ENCODE measurements around the gene CMTM7. TPM values are rescaled to one million over a fixed set of nuclear protein-coding genes. Genes with fewer than 3 reads are reported as not detected.

CMTM7 gene
- total RNA-seq, 1 experiment from 2014 or later: 131 TPM

DNA sequence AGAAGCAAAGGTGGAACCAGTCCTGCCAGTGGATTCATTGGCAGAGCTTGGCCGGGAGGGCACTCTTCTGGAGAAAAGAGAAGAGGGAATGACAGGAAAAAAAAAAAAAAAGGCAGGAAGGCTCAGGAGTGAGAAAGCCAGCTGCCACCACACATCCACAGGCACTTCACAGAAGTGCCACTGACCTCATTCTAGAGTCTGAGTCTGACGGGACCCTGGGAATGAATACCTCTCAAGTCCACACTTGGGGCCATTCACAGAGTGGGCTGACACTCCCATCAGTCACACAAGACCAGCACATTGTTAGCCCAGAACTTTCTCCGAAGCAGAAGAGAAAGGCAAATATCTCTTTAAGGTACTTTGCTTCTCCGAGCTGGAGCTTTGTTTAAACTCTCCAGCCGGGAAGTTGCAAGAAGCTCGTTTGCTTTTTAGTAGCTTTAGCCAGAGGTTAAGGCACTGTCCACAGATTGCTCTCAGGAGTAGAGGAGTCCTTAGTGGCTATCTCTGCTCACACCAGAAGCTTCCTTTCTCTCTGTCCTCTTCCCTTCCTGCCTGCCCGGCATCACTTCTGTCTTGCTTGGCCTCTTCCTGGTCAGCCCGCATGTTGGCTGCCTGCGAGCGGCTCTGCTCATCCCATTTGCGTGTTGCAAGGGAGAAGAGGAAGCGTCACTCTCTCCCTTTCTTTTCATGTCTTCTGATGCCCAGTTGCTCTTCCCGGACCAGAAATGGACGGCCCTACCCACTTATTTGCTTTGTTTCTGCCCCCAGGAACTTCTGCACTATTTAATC, 57.2 kb downstream of the CMTM7 start:
- Mint-ChIP-seq H3K4me3 (ENCODE audit: low read depth, unreplicated experiment) (no peak overlapping the region), H3K4me1 (ENCODE audit: low read depth, unreplicated experiment) (peaks cover 33% of the 10 kb centered on the region), H3K27me3 (ENCODE audit: unreplicated experiment) (no peaks in the 10 kb centered on the region), H3K27ac (ENCODE audit: unreplicated experiment) (no peak overlapping the region), H3K9me3 (ENCODE audit: low read depth, unreplicated experiment) (peaks cover 3% of the 10 kb centered on the region), H3K36me3 (ENCODE audit: insufficient read depth, unreplicated experiment) (peaks cover 78% of the 10 kb centered on the region)
- no peak for DNase-seq
- TF ChIP-seq, protein P1, sequence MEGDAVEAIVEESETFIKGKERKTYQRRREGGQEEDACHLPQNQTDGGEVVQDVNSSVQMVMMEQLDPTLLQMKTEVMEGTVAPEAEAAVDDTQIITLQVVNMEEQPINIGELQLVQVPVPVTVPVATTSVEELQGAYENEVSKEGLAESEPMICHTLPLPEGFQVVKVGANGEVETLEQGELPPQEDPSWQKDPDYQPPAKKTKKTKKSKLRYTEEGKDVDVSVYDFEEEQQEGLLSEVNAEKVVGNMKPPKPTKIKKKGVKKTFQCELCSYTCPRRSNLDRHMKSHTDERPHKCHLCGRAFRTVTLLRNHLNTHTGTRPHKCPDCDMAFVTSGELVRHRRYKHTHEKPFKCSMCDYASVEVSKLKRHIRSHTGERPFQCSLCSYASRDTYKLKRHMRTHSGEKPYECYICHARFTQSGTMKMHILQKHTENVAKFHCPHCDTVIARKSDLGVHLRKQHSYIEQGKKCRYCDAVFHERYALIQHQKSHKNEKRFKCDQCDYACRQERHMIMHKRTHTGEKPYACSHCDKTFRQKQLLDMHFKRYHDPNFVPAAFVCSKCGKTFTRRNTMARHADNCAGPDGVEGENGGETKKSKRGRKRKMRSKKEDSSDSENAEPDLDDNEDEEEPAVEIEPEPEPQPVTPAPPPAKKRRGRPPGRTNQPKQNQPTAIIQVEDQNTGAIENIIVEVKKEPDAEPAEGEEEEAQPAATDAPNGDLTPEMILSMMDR (IDR thresholded peaks at IDR 0.05; ENCODE audit: unreplicated experiment): no peak
- intact Hi-C loops (cut with micrococcal nuclease; ENCODE audit: unreplicated experiment): no loop called here
- CTCF ChIA-PET: interaction anchor here (0.7 kb wide), 1 partner anchor 738 kb away, joined by 3 read pairs; no protein-coding TSS in a partner anchor
- no TSS peak for BruUV-seq (replicated peaks)

DNA sequence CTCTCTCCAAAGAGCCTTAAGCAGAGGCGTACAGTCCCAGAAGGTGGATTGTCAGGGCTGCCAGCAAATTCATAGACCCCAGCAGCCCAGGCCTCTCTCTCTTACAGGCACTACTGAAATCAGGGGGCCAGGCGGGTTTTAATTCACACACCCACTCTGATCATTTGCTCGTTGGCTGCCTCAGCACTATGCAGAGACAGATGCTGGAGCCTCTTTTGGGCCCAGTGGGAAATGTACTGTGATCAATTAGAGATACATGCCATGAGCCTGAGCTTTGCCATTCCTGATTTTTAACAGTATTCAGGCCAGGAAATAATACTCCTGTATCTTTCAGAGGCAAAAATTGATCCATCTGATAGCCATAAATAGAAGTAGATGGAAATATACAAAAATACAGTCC, 58.0 kb downstream of the CMTM7 start:
- CTCF ChIA-PET: interaction anchor here (0.7 kb wide), 1 partner anchor 738 kb away, joined by 3 read pairs; no protein-coding TSS in a partner anchor
- H3K4me3 Mint-ChIP-seq (ENCODE audit: low read depth, unreplicated experiment): no peak overlapping the region
- no TSS peak for BruUV-seq (replicated peaks)
- peaks cover 3% of the 10 kb centered on the region for H3K9me3 Mint-ChIP-seq (ENCODE audit: low read depth, unreplicated experiment)
- TF ChIP-seq, protein P1 (IDR thresholded peaks at IDR 0.05; ENCODE audit: unreplicated experiment): no peak
- H3K27me3 Mint-ChIP-seq (ENCODE audit: unreplicated experiment): no peaks in the 10 kb centered on the region
- H3K36me3 Mint-ChIP-seq (ENCODE audit: insufficient read depth, unreplicated experiment): peaks cover 76% of the 10 kb centered on the region
- intact Hi-C loops (cut with micrococcal nuclease; ENCODE audit: unreplicated experiment): no loop called here
- H3K27ac Mint-ChIP-seq (ENCODE audit: unreplicated experiment): no peak overlapping the region
- DNase-seq: no peak
- H3K4me1 Mint-ChIP-seq (ENCODE audit: low read depth, unreplicated experiment): peaks cover 33% of the 10 kb centered on the region

DNA sequence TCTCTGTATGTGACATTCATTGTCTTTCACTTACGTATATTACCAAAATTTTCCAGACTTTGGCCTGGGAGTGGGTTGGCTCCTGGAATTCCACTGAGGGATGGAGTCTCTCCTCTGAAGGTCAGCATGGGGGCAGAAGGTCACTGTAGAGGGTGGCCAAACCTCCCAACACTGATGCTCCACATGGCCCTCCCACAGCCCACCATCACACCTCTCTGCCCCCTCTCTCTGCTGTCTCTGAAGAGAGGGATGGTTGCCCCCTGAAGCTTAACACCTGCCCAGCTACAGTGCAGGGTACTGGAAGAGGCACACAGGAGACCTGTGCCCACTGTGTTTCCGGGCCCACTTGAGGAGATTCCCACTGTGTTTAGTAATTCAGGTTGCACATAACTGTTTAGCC, 58.8 kb downstream of the CMTM7 start:
- intact Hi-C loops (cut with micrococcal nuclease; ENCODE audit: unreplicated experiment): no loop called here
- DNase-seq: no peak
- H3K4me3 Mint-ChIP-seq (ENCODE audit: low read depth, unreplicated experiment): no peak overlapping the region
- CTCF ChIA-PET: no interaction called here
- peaks cover 3% of the 10 kb centered on the region for H3K9me3 Mint-ChIP-seq (ENCODE audit: low read depth, unreplicated experiment)
- no peaks in the 10 kb centered on the region for H3K27me3 Mint-ChIP-seq (ENCODE audit: unreplicated experiment)
- H3K4me1 Mint-ChIP-seq (ENCODE audit: low read depth, unreplicated experiment): peaks cover 33% of the 10 kb centered on the region
- BruUV-seq (replicated peaks): no TSS peak
- peak overlapping the region; percentile 42 for H3K27ac Mint-ChIP-seq (ENCODE audit: unreplicated experiment)
- TF ChIP-seq, protein P1 (IDR thresholded peaks at IDR 0.05; ENCODE audit: unreplicated experiment): no peak
- peaks cover 79% of the 10 kb centered on the region for H3K36me3 Mint-ChIP-seq (ENCODE audit: insufficient read depth, unreplicated experiment)

DNA sequence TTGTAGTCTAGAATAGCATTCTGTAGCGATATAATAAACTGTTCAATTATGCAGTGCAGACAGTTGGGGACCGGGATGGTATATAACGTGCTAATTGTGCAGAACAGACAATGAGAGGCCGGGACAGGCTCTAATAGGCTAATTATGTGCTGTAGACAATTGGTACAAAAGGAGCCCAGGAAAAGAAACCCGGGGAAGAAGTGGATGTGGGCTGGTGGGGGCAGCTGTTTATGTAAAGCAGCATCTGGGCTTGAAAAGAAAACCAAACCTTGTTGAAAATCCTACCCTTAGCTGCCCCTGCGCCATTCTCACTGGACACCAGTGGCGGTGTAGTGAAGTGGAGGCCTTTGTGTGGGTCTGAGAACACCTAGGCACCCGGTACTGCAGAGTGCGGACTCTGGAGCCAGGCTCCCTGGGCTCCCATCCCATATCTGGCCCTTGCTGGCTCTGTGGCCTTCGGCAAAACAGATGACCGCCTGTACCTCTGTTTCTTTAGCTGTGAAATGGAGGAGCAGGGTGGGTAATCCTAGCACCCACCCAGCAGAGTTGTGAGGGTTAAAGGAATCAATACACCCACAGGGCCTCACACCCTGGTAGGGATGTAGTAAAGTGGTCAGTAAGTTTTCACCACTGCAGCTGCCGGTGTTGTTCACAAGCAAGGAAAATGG, 59.5 kb downstream of the CMTM7 start:
- no peak overlapping the region for H3K27ac Mint-ChIP-seq (ENCODE audit: unreplicated experiment)
- H3K9me3 Mint-ChIP-seq (ENCODE audit: low read depth, unreplicated experiment): peaks cover 3% of the 10 kb centered on the region
- no peak overlapping the region for H3K4me3 Mint-ChIP-seq (ENCODE audit: low read depth, unreplicated experiment)
- H3K36me3 Mint-ChIP-seq (ENCODE audit: insufficient read depth, unreplicated experiment): peaks cover 77% of the 10 kb centered on the region
- H3K4me1 Mint-ChIP-seq (ENCODE audit: low read depth, unreplicated experiment): peaks cover 32% of the 10 kb centered on the region
- TF ChIP-seq, protein P1 (IDR thresholded peaks at IDR 0.05; ENCODE audit: unreplicated experiment): no peak
- no peak for DNase-seq
- intact Hi-C loops (cut with micrococcal nuclease; ENCODE audit: unreplicated experiment): no loop called here
- no TSS peak for BruUV-seq (replicated peaks)
- CTCF ChIA-PET: no interaction called here
- H3K27me3 Mint-ChIP-seq (ENCODE audit: unreplicated experiment): no peaks in the 10 kb centered on the region
